ENCODE data around the gene INTS3. TPM values are rescaled to one million over a fixed set of nuclear protein-coding genes. Genes with fewer than 3 reads are reported as not detected.

The INTS3 gene
- total RNA-seq, 1 experiment from 2014 or later = 66.8 TPM

GRCh38 chr1:153793973-153794615, 66.2 kb downstream of the INTS3 start:
- ChIA-PET POLR2A (interaction anchor here (1.5 kb wide), 1 partner anchor 10 kb away, joined by 5 read pairs; no protein-coding TSS in a partner anchor), CTCF (interaction anchor here (1.0 to 1.5 kb wide), 2 partner anchors 152 to 193 kb away, joined by 4 to 10 read pairs; partner anchors contain the start of genes DENND4B and RAB13)
- no peak for ATAC-seq
- TF ChIP-seq, protein P1, sequence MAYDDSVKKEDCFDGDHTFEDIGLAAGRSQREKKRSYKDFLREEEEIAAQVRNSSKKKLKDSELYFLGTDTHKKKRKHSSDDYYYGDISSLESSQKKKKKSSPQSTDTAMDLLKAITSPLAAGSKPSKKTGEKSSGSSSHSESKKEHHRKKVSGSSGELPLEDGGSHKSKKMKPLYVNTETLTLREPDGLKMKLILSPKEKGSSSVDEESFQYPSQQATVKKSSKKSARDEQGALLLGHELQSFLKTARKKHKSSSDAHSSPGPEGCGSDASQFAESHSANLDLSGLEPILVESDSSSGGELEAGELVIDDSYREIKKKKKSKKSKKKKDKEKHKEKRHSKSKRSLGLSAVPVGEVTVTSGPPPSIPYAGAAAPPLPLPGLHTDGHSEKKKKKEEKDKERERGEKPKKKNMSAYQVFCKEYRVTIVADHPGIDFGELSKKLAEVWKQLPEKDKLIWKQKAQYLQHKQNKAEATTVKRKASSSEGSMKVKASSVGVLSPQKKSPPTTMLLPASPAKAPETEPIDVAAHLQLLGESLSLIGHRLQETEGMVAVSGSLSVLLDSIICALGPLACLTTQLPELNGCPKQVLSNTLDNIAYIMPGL (CRISPR knock-in tag; IDR thresholded peaks at IDR 0.05) = no peak
- TF ChIP-seq, protein P2, sequence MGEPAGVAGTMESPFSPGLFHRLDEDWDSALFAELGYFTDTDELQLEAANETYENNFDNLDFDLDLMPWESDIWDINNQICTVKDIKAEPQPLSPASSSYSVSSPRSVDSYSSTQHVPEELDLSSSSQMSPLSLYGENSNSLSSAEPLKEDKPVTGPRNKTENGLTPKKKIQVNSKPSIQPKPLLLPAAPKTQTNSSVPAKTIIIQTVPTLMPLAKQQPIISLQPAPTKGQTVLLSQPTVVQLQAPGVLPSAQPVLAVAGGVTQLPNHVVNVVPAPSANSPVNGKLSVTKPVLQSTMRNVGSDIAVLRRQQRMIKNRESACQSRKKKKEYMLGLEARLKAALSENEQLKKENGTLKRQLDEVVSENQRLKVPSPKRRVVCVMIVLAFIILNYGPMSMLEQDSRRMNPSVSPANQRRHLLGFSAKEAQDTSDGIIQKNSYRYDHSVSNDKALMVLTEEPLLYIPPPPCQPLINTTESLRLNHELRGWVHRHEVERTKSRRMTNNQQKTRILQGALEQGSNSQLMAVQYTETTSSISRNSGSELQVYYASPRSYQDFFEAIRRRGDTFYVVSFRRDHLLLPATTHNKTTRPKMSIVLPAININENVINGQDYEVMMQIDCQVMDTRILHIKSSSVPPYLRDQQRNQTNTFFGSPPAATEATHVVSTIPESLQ (CRISPR knock-in tag; IDR thresholded peaks at IDR 0.05) = no peak
- no peak for TF ChIP-seq ZNF263 (CRISPR knock-in tag; IDR thresholded peaks at IDR 0.05; ENCODE audit: low read depth)
- TF ChIP-seq PRDM15 (CRISPR knock-in tag; IDR thresholded peaks at IDR 0.05) = no peak
- TF ChIP-seq, protein P3, sequence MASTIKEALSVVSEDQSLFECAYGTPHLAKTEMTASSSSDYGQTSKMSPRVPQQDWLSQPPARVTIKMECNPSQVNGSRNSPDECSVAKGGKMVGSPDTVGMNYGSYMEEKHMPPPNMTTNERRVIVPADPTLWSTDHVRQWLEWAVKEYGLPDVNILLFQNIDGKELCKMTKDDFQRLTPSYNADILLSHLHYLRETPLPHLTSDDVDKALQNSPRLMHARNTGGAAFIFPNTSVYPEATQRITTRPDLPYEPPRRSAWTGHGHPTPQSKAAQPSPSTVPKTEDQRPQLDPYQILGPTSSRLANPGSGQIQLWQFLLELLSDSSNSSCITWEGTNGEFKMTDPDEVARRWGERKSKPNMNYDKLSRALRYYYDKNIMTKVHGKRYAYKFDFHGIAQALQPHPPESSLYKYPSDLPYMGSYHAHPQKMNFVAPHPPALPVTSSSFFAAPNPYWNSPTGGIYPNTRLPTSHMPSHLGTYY (CRISPR knock-in tag; IDR thresholded peaks at IDR 0.05) = no peak
- no peak for TF ChIP-seq ELF4 (CRISPR knock-in tag; IDR thresholded peaks at IDR 0.05; ENCODE audit: low read depth)
- H3K27me3 Mint-ChIP-seq (ENCODE audit: low read depth) = no peaks in the 10 kb centered on the region; the same call in 1 of the 2 replicates
- H3K9me3 Mint-ChIP-seq = no peaks in the 10 kb centered on the region
- peak overlapping the region; percentile 36 for H3K4me3 Mint-ChIP-seq
- no peak overlapping the region for H3K27ac Mint-ChIP-seq
- H3K36me3 Mint-ChIP-seq = no peaks in the 10 kb centered on the region
- DNase-seq (ENCODE audit: low spot score) = no peak
- peaks cover 29% of the 10 kb centered on the region for H3K4me1 Mint-ChIP-seq

DNA sequence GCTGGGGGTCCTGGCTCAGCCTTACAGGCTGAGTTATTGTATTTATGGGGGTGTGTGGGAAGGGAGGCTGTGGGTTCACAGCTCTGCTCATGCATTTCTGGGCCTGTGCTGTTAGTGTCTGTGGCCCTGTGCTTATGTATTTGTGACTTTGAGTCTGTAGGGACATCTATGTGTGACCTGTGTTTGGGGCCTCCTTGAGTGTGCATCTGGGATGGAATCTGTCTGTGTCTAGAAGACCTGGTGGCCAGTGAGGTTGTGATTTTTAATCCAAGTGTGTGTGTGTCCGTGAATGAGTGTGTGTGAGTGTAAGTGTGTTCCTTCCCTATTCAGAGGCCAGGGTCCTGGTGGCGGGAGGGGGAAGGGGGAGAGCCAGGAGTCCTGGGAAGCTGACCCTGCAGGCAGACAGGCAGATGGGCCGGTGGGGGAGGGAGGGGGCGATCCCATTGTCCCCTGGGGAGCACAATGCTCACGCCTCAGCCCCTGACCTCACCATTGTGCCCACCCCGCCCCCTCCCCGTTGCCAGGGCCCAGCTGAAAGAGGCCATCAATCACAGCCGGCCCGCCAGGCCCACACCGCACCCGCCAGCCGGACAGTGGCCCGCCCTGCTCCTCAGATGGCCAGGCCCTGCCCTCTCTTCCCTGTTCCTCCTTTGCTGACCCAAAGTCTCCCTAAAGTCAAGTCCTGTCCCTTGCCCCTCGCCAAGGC, 66.9 kb downstream of the INTS3 start:
- no peaks in the 10 kb centered on the region; the same call in 1 of the 2 replicates for H3K27me3 Mint-ChIP-seq (ENCODE audit: low read depth)
- H3K4me3 Mint-ChIP-seq = peak overlapping the region; percentile 36
- no peak for ATAC-seq
- no peak for DNase-seq (ENCODE audit: low spot score)
- H3K27ac Mint-ChIP-seq = peak overlapping the region; percentile 57
- TF ChIP-seq ZNF219 (CRISPR knock-in tag; IDR thresholded peaks at IDR 0.05; ENCODE audit: borderline replicate concordance) = no peak
- no peak for TF ChIP-seq NFATC4 (CRISPR knock-in tag; IDR thresholded peaks at IDR 0.05)
- H3K36me3 Mint-ChIP-seq = no peaks in the 10 kb centered on the region
- ChIA-PET CTCF (interaction anchor here (1.0 kb wide), 1 partner anchor 192 kb away, joined by 3 read pairs; no protein-coding TSS in a partner anchor), POLR2A (no interaction called here)
- H3K4me1 Mint-ChIP-seq = peaks cover 29% of the 10 kb centered on the region
- no peaks in the 10 kb centered on the region for H3K9me3 Mint-ChIP-seq

DNA sequence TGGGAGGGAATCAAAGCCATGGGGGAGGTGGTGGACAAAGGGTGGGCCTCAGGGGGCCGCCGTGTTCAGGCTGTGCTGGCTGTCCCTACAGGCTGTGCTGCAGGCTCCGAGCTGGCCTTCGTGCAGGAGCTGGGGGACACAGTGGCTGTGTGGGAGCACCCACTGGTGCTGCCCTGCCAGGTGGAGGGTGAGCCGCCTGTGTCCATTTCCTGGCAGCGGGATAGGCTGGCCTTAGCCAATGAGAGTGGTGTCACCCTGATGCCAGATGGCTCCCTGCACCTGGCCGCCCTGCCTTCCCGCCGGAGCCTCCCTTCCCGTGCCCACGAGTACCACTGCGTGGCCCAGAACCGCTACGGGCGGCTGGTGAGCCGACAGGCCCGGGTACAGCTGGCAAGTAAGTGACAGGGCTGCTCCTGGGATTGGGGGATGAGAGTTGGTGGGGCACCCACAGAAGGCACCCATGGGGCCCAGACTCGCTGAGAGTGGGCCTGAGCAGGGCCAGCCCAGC, 67.5 kb downstream of the INTS3 start:
- no peaks in the 10 kb centered on the region for H3K36me3 Mint-ChIP-seq
- H3K9me3 Mint-ChIP-seq = no peaks in the 10 kb centered on the region
- peaks cover 25% of the 10 kb centered on the region for H3K4me1 Mint-ChIP-seq
- CTCF ChIA-PET = interaction anchor here (1.0 to 3.9 kb wide), 2 partner anchors 191 to 192 kb away, joined by 3 to 51 read pairs; partner anchors contain the start of gene RAB13
- H3K27me3 Mint-ChIP-seq (ENCODE audit: low read depth) = no peaks in the 10 kb centered on the region; the same call in 1 of the 2 replicates
- TF ChIP-seq FOXK1 (CRISPR knock-in tag; IDR thresholded peaks at IDR 0.05) (no peak), ELF4 (CRISPR knock-in tag; IDR thresholded peaks at IDR 0.05; ENCODE audit: low read depth) (no peak), FOXP1 (CRISPR knock-in tag; IDR thresholded peaks at IDR 0.05; ENCODE audit: borderline replicate concordance) (no peak), ZBTB21 (CRISPR knock-in tag; IDR thresholded peaks at IDR 0.05; ENCODE audit: borderline replicate concordance) (0 out of 2 replicates have a peak, but pooled peaks have one; percentile 16)
- TF ChIP-seq, protein P4, sequence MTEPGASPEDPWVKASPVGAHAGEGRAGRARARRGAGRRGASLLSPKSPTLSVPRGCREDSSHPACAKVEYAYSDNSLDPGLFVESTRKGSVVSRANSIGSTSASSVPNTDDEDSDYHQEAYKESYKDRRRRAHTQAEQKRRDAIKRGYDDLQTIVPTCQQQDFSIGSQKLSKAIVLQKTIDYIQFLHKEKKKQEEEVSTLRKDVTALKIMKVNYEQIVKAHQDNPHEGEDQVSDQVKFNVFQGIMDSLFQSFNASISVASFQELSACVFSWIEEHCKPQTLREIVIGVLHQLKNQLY (CRISPR knock-in tag; IDR thresholded peaks at IDR 0.05) = no peak
- H3K4me3 Mint-ChIP-seq = no peak overlapping the region
- POLR2A ChIA-PET = no interaction called here
- ATAC-seq = no peak
- DNase-seq (ENCODE audit: low spot score) = no peak
- no peak overlapping the region for H3K27ac Mint-ChIP-seq
